HEK293 (cell line): Measurements from ENCODE around the gene FUOM.

Experiments used
- CTCF ChIP-seq: fragments of 450-650 bp; formaldehyde crosslinking; IDR thresholded peaks from 2 replicates; pipeline ENCODE4 v1.5.1; 2016; ENCODE audit warnings: missing biosample characterization, missing genetic modification characterization
- ZFHX2 ChIP-seq: fragments of 450-650 bp; formaldehyde crosslinking; conservative IDR thresholded peaks from 2 replicates; pipeline ENCODE4 v1.5.1; 2016; ENCODE audit warnings: missing biosample characterization, missing genetic modification characterization
- ZNF514 ChIP-seq: fragments of 450-650 bp; formaldehyde crosslinking; IDR thresholded peaks from 2 replicates; pipeline ENCODE4 v1.5.1; 2016; ENCODE audit warnings: missing biosample characterization, missing genetic modification characterization
- ZNF654 ChIP-seq: fragments of 450-650 bp; formaldehyde crosslinking; IDR thresholded peaks from 2 replicates; pipeline ENCODE4 v1.5.1; 2016; ENCODE audit warnings: low read depth, missing biosample characterization, missing genetic modification characterization
- ZNF660 ChIP-seq: fragments of 450-650 bp; IDR thresholded peaks from 2 replicates; pipeline ENCODE4 v1.5.1; 2018; ENCODE audit warnings: missing biosample characterization, mild to moderate bottlenecking, missing genetic modification characterization

GRCh38 chr10:133405844-133406527 is 48.2 kb upstream of the FUOM start:
- no peak for TF ChIP-seq ZNF514 (tag by site-specific recombination)
- no peak for TF ChIP-seq ZNF654
- no peak for TF ChIP-seq ZNF660 (tag by site-specific recombination)
- TF ChIP-seq ZFHX2 (tag by site-specific recombination): no peak
- no peak for TF ChIP-seq CTCF (tag by site-specific recombination)
